Lung (tissue), 12 donors: Measurements from ENCODE around the gene SP140. TPM values are rescaled to one million over a fixed set of nuclear protein-coding genes. Genes with fewer than 3 reads are reported as not detected.

Experiments used
- ATAC-seq: fragments of 200-7000 bp; cut with Tn5 transposase; one replicate; pipeline ENCODE4 v1.9.1; 2020; ENCODE audit warnings: moderate number of reproducible peaks; ENCODE audit not compliant: insufficient read depth, low FRiP score
- DNase-seq, 3 donors: peaks; one replicate each; pipeline ENCODE4 v3.0.0-alpha.2; 2013 to 2017
- H3K27ac ChIP-seq, 2 donors: one replicate each; pipeline ENCODE4 v1.5.1; 2013; ENCODE audit warnings: mild to moderate bottlenecking in 2 of 2, moderate library complexity in 2 of 2, control low read depth in 1 of 2, inconsistent platforms in 1 of 2, low read depth in 1 of 2, low read length in 1 of 2
- H3K27me3 ChIP-seq, 3 donors: one replicate each; pipeline ENCODE4 v1.5.1; 2013; ENCODE audit warnings: low read length in 2 of 3; ENCODE audit not compliant: control insufficient read depth in 3 of 3, insufficient read depth in 3 of 3
- H3K36me3 ChIP-seq, 4 donors: one replicate each; pipeline ENCODE4 v1.5.1; 2013; ENCODE audit warnings: low read length in 4 of 4, mild to moderate bottlenecking in 1 of 4, moderate library complexity in 1 of 4; ENCODE audit not compliant: control insufficient read depth in 4 of 4, insufficient read depth in 4 of 4
- H3K4me1 ChIP-seq, 5 donors: one replicate each; pipeline ENCODE4 v1.5.1; 2013; ENCODE audit warnings: low read length in 5 of 5, mild to moderate bottlenecking in 2 of 5, moderate library complexity in 1 of 5; ENCODE audit not compliant: control insufficient read depth in 5 of 5, insufficient read depth in 5 of 5
- H3K4me3 ChIP-seq: one replicate; pipeline ENCODE4 v1.5.1; 2013; ENCODE audit warnings: mild to moderate bottlenecking, control low read depth, moderate library complexity
- H3K9ac ChIP-seq, 2 donors: one replicate each; pipeline ENCODE4 v1.5.1; 2013; ENCODE audit warnings: low read length in 2 of 2, control low read depth in 1 of 2; ENCODE audit not compliant: insufficient read depth in 1 of 2
- H3K9me3 ChIP-seq, 4 donors: one replicate each; pipeline ENCODE4 v1.5.1; 2013; ENCODE audit warnings: low read length in 3 of 4, mild to moderate bottlenecking in 1 of 4, moderate library complexity in 1 of 4; ENCODE audit not compliant: control insufficient read depth in 4 of 4, insufficient read depth in 3 of 4
- WGBS, 2 donors: extraction: QIAGEN DNeasy Blood & Tissue Kit; methylation state at CpG; one replicate each; pipeline ENCODE4 v1.1.7; 2013; 5-methylcytosine and 5-hydroxymethylcytosine counted together
- polyA plus RNA-seq, 2 donors: library from polyadenylated mRNA; stranded (reverse); fragments of 200-250 nt; gene quantifications; one replicate each; pipeline ENCODE4 v1.2.1, GENCODE V29; 2013
- total RNA-seq, 2 donors: library from RNA; depleted of rRNA in 1 of 2; stranded (reverse); fragments of >200 nt in 1 of 2; gene quantifications; one replicate each; pipeline ENCODE4 v1.2.1, GENCODE V29; 2014 to 2021
- TF ChIP-seq, protein P1 (sequence below): IDR thresholded peaks from 2 replicates; pipeline ENCODE4 v1.5.1; 2012; ENCODE audit warnings: mild to moderate bottlenecking; ENCODE audit errors: control extremely low read depth, extremely low read depth
- donor health status: control.
- donor health status: control.
- donor health status: Bipolar disorder and iron deficiency.
- donor health status: healthy.
- donor health status: DM: yes; HTN: yes; CAD: no.

Gene SP140
- total and polyA plus RNA-seq, 4 donors = 2.9 to 6.7 (median 6.0) TPM

DNA sequence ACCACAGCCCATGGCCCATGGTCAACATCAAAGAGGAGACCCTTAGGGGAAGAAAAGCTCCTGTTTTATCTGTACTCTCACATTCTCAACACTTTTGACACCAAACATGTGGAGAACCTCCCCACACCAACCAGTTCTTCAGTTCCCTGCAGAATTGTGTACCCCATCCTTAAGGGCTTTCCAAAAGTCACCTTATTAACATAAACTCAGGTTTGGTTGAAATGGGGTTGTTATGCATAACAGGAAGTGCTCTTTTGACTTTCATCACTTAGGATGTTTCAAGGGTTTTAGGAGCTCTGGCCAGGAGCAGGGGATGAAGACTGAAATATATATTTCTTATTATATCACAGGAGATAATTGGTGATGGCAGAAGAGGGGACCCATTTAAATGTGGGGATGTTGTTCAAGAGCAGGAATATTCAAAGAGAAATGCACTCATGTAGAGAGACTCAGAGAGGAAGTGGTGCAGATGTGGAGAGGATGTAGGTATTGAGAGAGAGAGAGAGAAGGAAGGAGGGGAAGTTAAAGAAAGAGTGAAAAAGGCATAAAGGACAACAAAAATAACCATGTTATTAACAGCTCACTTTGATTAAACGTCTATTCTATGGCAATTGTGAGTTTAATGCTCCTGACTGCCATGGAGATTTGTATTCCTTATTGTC, 136.6 kb downstream of the SP140 start:
- TF ChIP-seq, protein P1, sequence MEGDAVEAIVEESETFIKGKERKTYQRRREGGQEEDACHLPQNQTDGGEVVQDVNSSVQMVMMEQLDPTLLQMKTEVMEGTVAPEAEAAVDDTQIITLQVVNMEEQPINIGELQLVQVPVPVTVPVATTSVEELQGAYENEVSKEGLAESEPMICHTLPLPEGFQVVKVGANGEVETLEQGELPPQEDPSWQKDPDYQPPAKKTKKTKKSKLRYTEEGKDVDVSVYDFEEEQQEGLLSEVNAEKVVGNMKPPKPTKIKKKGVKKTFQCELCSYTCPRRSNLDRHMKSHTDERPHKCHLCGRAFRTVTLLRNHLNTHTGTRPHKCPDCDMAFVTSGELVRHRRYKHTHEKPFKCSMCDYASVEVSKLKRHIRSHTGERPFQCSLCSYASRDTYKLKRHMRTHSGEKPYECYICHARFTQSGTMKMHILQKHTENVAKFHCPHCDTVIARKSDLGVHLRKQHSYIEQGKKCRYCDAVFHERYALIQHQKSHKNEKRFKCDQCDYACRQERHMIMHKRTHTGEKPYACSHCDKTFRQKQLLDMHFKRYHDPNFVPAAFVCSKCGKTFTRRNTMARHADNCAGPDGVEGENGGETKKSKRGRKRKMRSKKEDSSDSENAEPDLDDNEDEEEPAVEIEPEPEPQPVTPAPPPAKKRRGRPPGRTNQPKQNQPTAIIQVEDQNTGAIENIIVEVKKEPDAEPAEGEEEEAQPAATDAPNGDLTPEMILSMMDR = no peak
- no peak overlapping the region for H3K27ac ChIP-seq
- DNase-seq = no peak
- no peaks in the 10 kb centered on the region for H3K4me1 ChIP-seq
- no peaks in the 10 kb centered on the region for H3K27me3 ChIP-seq
- peaks cover 0 to 3% (median 0%) of the 10 kb centered on the region in 4 donors for H3K9me3 ChIP-seq
- H3K4me3 ChIP-seq = no peak overlapping the region
- no peak for ATAC-seq
- 47 to 50% methylated on average over 1 of the region's 1 CpG for WGBS, 2 donors
- H3K9ac ChIP-seq = no peak overlapping the region
- H3K36me3 ChIP-seq = peaks cover 0 to 9% (median 4%) of the 10 kb centered on the region in 4 donors

Other genes starting within 250 kb of the SP140 start
- gene SLC16A14, start 156.8 kb upstream of the SP140 start, total RNA-seq = 1 to 10 TPM; 5.2 to 8.2 TPM
- 1 to 10 TPM in 1 of 2 donors, under 1 TPM in 1; 0.85 to 1.7 TPM for gene SLC16A14, start 156.8 kb upstream of the SP140 start, polyA plus RNA-seq
- 10 to 100 TPM; 25.0 to 31.4 TPM for gene SP110, start 5.8 kb upstream of the SP140 start, total RNA-seq
- gene SP110, start 5.8 kb upstream of the SP140 start, polyA plus RNA-seq = 10 to 100 TPM; 16.2 to 31.1 TPM
- gene SP140L, start 101.5 kb downstream of the SP140 start, total RNA-seq = 10 to 100 TPM; 19.0 to 30.3 TPM
- gene SP140L, start 101.5 kb downstream of the SP140 start, polyA plus RNA-seq = 10 to 100 TPM; 15.2 to 15.8 TPM
- gene SP100, start 190.5 kb downstream of the SP140 start, total RNA-seq = 100 to 1,000 TPM in 1 of 2 donors, 10 to 100 TPM in 1; 89.3 to 128 TPM
- gene SP100, start 190.5 kb downstream of the SP140 start, polyA plus RNA-seq = 10 to 100 TPM; 56.2 to 72.8 TPM